Fibroblast of villous mesenchyme (primary cell): ENCODE results near the gene DYRK1A. TPM values are rescaled to one million over a fixed set of nuclear protein-coding genes. Genes with fewer than 3 reads are reported as not detected.

Source experiments
- DNase-seq: peaks from one replicate; pipeline ENCODE4 v3.0.0-alpha.2; 2010; ENCODE audit warnings: low read depth
- H3K4me3 ChIP-seq: 2 replicates; pipeline ENCODE4 v1.5.1; 2011; ENCODE audit warnings: low read depth, mild to moderate bottlenecking, low read length
- CTCF ChIP-seq: IDR thresholded peaks from 2 replicates; pipeline ENCODE4 v1.5.1; 2012; ENCODE audit warnings: low read depth, mild to moderate bottlenecking, low read length; ENCODE audit not compliant: insufficient read depth
- total RNA-seq: library from RNA; depleted of rRNA; stranded (reverse); fragments of >200 nt; gene quantifications from 2 replicates; pipeline ENCODE4 v1.2.3, GENCODE V29; 2012

DYRK1A gene
- total RNA-seq, 1 donor: 77.7 TPM

DNA sequence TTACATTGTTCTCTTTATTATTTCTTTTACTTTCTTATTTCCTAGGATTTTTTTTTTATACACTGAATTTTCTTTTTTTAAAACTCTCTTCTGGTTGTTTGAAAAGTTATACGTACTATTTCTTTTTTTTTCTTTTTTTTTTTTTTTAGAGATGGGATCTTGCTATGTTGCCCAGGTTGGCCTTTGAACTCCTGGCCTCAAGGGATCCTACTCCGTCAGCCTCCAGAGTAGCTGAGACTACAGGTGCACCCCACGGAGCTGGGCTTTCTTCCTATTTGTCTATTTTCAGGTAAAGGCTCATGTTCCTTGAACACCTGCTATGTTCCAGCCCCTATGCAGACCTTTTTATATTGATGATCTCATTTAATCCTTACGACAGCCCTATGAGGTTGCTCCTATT, 29.4 kb upstream of the DYRK1A start:
- TF ChIP-seq CTCF: no peak
- no peak overlapping the region for H3K4me3 ChIP-seq
- DNase-seq: no peak

DNA sequence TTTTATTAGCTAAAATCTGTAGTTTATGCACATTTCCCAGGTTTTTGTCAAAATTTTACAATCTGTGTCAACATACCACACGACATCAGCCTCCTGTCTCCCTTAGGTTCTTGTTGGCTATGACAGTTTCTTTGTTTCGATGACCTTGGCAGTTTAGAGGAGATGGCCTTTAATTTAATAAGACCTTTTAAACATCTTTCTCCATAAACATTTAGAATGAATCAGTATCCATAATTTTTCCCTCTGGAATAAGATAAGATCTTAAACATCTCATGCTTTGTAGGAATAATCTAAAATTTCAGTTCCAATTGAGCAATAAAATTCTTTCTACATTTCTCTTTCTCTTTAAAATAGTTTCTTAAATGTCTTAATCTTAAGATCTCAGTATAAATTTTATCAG, 28.7 kb upstream of the DYRK1A start:
- no peak for DNase-seq
- TF ChIP-seq CTCF: no peak
- no peak overlapping the region for H3K4me3 ChIP-seq

- no peak for TF ChIP-seq CTCF
- DNase-seq: peak; percentile 97
- no peak overlapping the region for H3K4me3 ChIP-seq
Observed at GRCh38 chr21:37338671-37339551, 27.7 kb upstream of the DYRK1A start.

DNA sequence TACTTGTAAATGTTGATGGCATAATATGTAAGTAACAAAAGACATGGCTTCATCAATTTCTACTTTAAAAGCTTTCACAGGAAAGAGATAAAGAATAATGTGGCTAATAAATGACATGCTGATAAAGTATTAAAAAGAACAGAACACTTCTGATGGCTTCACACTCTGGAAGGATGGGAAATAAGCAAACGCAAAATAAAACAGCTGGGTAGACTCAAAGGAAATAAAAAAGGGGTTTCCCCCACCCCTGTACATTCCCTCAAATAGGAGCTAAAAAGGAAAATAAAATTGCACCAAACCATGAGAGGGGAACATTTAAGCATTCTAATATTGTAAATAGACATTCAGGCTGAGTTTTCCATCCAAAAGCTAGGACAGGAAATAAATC, 27.0 kb upstream of the DYRK1A start:
- DNase-seq: peak; percentile 74
- no peak overlapping the region for H3K4me3 ChIP-seq
- TF ChIP-seq CTCF: no peak

DNA sequence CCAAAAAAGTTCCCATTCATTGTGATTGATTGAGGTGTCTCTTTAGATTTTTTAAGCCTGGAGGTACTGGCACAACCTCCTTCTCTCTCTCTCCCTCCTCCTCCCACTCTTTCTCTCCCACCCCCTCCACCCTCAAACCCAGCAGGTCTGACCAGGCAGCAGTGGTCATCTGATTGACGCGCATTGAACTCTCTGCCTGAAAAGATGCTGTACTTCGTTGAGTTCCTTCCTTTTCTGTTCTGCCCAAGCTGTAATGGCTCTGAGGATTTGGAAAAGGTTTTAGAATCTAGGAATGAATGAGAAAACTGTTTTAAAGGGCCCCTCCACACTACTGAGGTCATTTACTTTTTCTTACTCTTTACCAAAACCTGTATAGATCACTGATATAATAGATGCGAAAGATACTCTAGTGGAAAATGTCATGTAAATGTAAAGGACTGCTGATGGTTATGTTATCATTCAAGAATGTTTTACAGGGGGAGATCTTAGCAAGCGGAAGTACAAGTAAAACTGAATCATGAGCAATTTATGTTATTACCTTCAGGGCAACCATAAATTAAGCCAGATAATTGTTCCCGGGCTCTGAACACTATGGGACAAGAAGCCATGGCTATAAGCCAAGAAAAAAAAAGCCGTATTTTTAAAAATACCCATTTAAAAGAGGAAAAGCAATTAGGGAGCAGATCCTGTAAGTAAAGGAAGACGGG, 25.2 kb upstream of the DYRK1A start:
- H3K4me3 ChIP-seq: no peak overlapping the region
- DNase-seq: peak; percentile 29
- TF ChIP-seq CTCF: no peak

DNA sequence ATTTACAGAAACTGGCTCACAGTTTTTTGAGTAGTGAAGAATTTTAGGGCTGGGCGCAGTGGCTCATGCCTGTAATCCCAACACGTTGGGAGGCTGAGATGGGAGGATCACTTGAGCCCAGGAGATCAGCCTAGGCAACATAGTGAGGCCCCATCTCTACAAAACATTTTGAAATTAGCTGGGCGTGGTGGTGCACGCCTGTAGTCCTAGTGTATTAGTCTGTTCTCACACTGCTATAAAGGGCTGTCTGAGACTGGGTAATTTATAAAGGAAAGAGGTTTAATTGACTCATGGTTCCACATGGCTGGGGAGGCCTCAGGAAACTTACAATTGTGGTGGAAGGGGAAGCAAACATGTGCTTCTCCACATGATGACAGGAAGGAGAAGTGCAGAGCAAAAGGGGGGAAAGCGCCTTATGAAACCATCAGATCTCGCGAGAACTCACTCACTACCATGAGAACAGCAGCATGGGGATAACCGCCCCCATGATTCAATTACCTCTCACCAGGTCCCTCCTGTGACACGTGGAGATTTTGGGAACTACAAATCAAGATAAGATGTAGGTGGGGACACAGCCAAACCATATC, 24.4 kb upstream of the DYRK1A start:
- H3K4me3 ChIP-seq: no peak overlapping the region
- DNase-seq: no peak
- TF ChIP-seq CTCF: no peak
